HG02852 (cell line): Measurements from ENCODE around the gene CCNB3.

Experiments used
- ATAC-seq: cut with Tn5 transposase; IDR thresholded peaks from one replicate; pipeline ENCODE4 v1.9.1; 2021; ENCODE audit warnings: mild to moderate bottlenecking, moderate library complexity; ENCODE audit not compliant: unreplicated experiment

Gene CCNB3

GRCh38 chrX:50372966-50373365 is 168.4 kb downstream of the CCNB3 start:
- ATAC-seq: no peak

- no peak for ATAC-seq
Measured at GRCh38 chrX:50375481-50376267, 171.1 kb downstream of the CCNB3 start.

GRCh38 chrX:50381729-50382415 is 177.3 kb downstream of the CCNB3 start:
- no peak for ATAC-seq

GRCh38 chrX:50386520-50386919 is 182.0 kb downstream of the CCNB3 start:
- no peak for ATAC-seq

GRCh38 chrX:50393902-50394301 is 189.3 kb downstream of the CCNB3 start:
- ATAC-seq: no peak
